Epithelial cell of esophagus (primary cell): ENCODE data around the gene NUP210.

Experiments used
- DNase-seq: peaks from one replicate; pipeline ENCODE4 v3.0.0; 2010; ENCODE audit warnings: low read depth
- H3K4me3 ChIP-seq: 2 replicates; pipeline ENCODE4 v1.5.1; 2011; ENCODE audit warnings: mild to moderate bottlenecking, low read length, control low read depth
- CTCF ChIP-seq: IDR thresholded peaks from 2 replicates; pipeline ENCODE4 v1.5.1; 2011; ENCODE audit warnings: low read depth, mild to moderate bottlenecking, low read length, control low read depth, inconsistent platforms; ENCODE audit not compliant: insufficient read depth; ENCODE audit errors: missing control alignments

Gene NUP210

GRCh38 chr3:13427662-13428603, 7.8 kb upstream of the NUP210 start:
- peak; percentile 22 for DNase-seq
- no peak for TF ChIP-seq CTCF
- H3K4me3 ChIP-seq: no peak overlapping the region

GRCh38 chr3:13426591-13426990, 6.5 kb upstream of the NUP210 start:
- no peak for TF ChIP-seq CTCF
- H3K4me3 ChIP-seq: no peak overlapping the region
- DNase-seq: no peak

- no peak overlapping the region for H3K4me3 ChIP-seq
- TF ChIP-seq CTCF: no peak
- DNase-seq: no peak
Measured at GRCh38 chr3:13425689-13426088, 5.6 kb upstream of the NUP210 start.

- no peak for DNase-seq
- no peak for TF ChIP-seq CTCF
- H3K4me3 ChIP-seq: no peak overlapping the region
Measured at GRCh38 chr3:13424865-13425617, 4.9 kb upstream of the NUP210 start.

GRCh38 chr3:13424141-13424844, 4.2 kb upstream of the NUP210 start:
- no peak overlapping the region for H3K4me3 ChIP-seq
- TF ChIP-seq CTCF: no peak
- no peak for DNase-seq

GRCh38 chr3:13420831-13421765, 976 bp upstream of the NUP210 start:
- TF ChIP-seq CTCF: no peak
- no peak overlapping the region for H3K4me3 ChIP-seq
- DNase-seq: no peak
